GM06990 (cell line): ENCODE measurements around the gene SASH1.

Experiments used
- DNase-seq: peaks from one replicate; pipeline ENCODE4 v3.0.0-alpha.2; 2011; ENCODE audit not compliant: insufficient read length; ENCODE audit errors: extremely low read depth
- H3K27me3 ChIP-seq: replicated peaks from 2 replicates; pipeline ENCODE4 v1.6.0; 2011; ENCODE audit warnings: low read length; ENCODE audit not compliant: control insufficient read depth, insufficient read depth
- H3K36me3 ChIP-seq: 2 replicates; pipeline ENCODE4 v1.5.1; 2011; ENCODE audit warnings: low read length; ENCODE audit not compliant: control insufficient read depth, insufficient read depth
- H3K4me3 ChIP-seq: replicated peaks from 2 replicates; pipeline ENCODE4 v1.5.1; 2011; ENCODE audit warnings: low read depth, mild to moderate bottlenecking, control low read depth, low read length
- TF ChIP-seq, protein P1 (sequence below): IDR thresholded peaks from 2 replicates; pipeline ENCODE4 v1.5.1; 2011; ENCODE audit warnings: low read length, control low read depth, mild to moderate bottlenecking, inconsistent platforms; ENCODE audit not compliant: insufficient read depth, poor library complexity, severe bottlenecking

SASH1 gene

DNA sequence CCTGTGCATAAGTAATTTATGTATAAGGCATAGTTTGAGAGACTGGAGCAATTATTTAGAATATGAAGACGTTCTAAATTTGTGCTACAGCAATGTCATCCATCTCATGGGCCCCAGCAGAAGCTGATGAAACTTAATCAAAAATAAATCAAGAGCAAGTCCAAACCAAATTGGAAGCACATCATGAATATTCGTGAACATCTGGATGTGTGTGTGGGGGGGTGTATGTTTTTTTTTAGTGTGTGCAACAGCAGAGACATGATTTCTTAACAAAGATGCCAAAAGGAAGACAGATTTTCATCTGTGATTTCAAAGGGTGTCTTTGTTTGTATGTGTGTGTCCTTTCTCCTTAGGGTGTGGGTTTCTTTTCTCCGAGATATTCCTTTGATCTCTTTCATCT lies 58.9 kb downstream of the SASH1 start:
- Histone ChIP-seq H3K4me3 (no peak overlapping the region), H3K36me3 (no peaks in the 10 kb centered on the region), H3K27me3 (no peaks in the 10 kb centered on the region; the same call in none of the 2 replicates)
- no peak for DNase-seq
- TF ChIP-seq, protein P1, sequence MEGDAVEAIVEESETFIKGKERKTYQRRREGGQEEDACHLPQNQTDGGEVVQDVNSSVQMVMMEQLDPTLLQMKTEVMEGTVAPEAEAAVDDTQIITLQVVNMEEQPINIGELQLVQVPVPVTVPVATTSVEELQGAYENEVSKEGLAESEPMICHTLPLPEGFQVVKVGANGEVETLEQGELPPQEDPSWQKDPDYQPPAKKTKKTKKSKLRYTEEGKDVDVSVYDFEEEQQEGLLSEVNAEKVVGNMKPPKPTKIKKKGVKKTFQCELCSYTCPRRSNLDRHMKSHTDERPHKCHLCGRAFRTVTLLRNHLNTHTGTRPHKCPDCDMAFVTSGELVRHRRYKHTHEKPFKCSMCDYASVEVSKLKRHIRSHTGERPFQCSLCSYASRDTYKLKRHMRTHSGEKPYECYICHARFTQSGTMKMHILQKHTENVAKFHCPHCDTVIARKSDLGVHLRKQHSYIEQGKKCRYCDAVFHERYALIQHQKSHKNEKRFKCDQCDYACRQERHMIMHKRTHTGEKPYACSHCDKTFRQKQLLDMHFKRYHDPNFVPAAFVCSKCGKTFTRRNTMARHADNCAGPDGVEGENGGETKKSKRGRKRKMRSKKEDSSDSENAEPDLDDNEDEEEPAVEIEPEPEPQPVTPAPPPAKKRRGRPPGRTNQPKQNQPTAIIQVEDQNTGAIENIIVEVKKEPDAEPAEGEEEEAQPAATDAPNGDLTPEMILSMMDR: no peak

DNA sequence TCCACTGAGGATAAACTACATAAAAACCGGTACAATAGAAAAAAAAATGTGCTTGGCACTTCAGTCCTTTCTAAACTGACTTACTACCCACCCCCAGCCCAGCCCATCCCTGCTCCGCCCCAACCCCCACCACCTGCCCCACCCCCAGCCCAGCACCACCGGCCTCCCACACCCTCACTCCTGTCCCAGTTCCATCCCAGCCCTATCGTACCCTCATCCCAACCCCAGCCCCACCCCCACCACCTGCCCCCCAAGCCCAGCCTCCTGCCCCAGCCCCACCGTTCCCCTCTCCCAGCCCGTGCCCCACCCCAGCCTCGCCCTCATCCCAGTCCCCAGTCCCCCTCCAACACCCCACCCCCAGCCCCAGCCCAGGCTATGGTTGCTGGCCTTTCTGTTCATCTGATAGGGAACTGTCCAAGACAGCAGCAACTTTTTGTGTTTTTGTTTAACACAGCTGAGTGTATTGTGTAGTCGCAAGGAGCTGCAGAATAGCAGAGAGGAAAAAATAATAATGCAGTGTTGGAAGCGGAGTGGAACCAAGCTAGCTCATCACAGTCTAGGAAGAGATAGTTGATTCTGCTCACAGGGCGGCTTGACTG lies 61.9 kb downstream of the SASH1 start:
- DNase-seq: no peak
- Histone ChIP-seq H3K27me3 (no peaks in the 10 kb centered on the region; the same call in none of the 2 replicates), H3K36me3 (no peaks in the 10 kb centered on the region), H3K4me3 (no peak overlapping the region)
- TF ChIP-seq, protein P1: no peak

DNA sequence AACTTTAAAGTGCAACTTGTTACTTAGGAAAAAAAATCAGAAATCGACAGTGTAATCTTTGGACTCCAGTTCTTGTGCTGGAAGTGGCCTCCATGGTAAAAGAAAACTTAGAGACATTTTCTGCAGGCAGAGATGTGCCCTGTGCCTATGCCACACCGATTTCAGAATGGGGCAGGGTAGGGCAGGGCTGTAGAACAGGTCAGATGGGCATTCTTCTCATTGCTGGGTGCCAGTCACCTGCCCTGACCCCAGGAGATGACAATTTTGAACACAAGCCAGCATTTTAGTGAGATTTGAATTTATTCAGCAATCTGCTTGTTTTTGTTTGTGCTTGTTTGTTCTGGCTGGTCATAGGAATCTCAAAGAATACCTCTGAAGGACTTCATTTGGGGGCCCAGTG lies 63.3 kb downstream of the SASH1 start:
- H3K27me3 ChIP-seq: no peaks in the 10 kb centered on the region; the same call in none of the 2 replicates
- no peak for DNase-seq
- H3K36me3 ChIP-seq: no peaks in the 10 kb centered on the region
- TF ChIP-seq, protein P1: no peak
- no peak overlapping the region for H3K4me3 ChIP-seq

DNA sequence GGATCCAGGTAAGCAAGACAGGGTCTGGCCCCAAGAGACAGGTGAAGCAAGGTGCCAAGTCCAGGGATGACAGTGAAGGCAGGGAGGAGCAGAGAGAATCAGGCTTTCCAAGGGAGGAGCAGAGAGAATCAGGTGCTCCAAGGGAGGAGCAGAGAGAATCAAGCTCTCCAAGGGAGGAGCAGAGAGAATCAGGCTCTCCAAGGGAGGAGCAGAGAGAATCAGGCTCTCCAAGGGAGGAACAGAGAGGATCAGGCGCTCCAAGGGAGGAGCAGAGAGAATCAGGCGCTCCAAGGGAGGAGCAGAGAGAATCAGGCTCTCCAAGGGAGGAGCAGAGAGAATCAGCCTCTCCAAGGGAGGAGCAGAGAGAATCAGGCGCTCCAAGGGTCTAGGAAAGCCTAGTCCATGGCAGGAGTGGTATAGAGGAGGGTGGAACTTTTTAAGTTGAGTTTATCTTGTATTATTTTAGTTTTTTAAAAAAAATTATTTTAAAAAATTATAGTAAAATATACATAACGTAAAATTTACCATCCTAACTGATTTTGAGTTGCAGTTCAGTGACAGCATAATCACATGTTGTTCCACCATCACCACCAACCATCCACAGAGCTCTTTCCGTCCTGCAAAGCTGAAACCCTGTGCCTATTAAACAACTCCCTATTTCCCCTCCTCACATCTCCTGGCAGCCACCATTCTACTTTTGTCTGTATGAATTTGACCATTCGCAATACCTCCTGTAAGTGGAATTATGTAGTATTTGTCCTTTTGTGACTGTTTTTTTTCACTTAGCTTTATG lies 64.1 kb downstream of the SASH1 start:
- H3K4me3 ChIP-seq: no peak overlapping the region
- TF ChIP-seq, protein P1: no peak

DNA sequence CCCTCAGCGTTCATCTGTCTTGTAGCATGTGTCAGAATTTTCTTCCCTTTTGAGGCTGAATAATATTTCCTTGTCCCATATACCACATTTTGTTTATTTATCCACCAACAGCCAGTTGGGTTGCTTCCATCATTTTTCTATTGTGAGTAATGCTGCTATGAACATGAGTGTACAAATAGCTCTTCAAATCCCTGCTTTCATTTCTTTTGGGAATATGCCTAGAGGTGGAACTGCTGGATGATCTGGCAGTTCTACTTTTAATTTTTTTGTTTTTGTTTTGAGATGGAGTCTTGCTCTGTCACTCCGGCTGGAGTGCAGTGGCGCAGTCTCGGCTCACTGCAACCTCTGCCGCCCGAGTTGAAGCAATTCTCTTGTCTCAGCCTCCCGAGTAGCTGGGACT lies 64.7 kb downstream of the SASH1 start:
- DNase-seq: no peak
- TF ChIP-seq, protein P1: no peak
- Histone ChIP-seq H3K27me3 (no peaks in the 10 kb centered on the region; the same call in none of the 2 replicates), H3K36me3 (no peaks in the 10 kb centered on the region), H3K4me3 (no peak overlapping the region)

More for the DNA sequence above, 64.1 kb downstream of the SASH1 start:
- H3K36me3 ChIP-seq: no peaks in the 10 kb centered on the region
- DNase-seq: no peak
- H3K27me3 ChIP-seq: no peaks in the 10 kb centered on the region; the same call in none of the 2 replicates
